Central memory CD8-positive, alpha-beta T cell (primary cell): ENCODE results near the gene MPHOSPH9.
A peak's percentile ranks its signal among the peaks of the same experiment; 100 is the strongest.

ENCODE experiments used
- ATAC-seq: fragments of 150-1000 bp; cut with Tn5 transposase; replicated peaks from 2 replicates; pipeline ENCODE4 v1.10.0; 2022; ENCODE audit warnings: mild to moderate bottlenecking, moderate FRiP score, moderate number of reproducible peaks; ENCODE audit not compliant: poor library complexity, severe bottlenecking; ENCODE audit errors: extremely low read depth
- DNase-seq, 2 donors: peaks; one replicate each; pipeline ENCODE4 v3.0.0; 2021; ENCODE audit warnings: low spot score in 2 of 2
- H3K27ac Mint-ChIP-seq: one replicate; pipeline ENCODE4 v1.8.0; 2022; ENCODE audit warnings: low read depth, mild to moderate bottlenecking, moderate library complexity, mixed read lengths
- H3K27me3 Mint-ChIP-seq: one replicate; pipeline ENCODE4 v1.8.0; 2022; ENCODE audit warnings: mixed read lengths
- H3K36me3 Mint-ChIP-seq: one replicate; pipeline ENCODE4 v1.8.0; 2022; ENCODE audit warnings: mild to moderate bottlenecking, moderate library complexity, mixed read lengths; ENCODE audit not compliant: insufficient read depth
- H3K4me1 Mint-ChIP-seq: one replicate; pipeline ENCODE4 v1.8.0; 2022; ENCODE audit warnings: mixed read lengths
- H3K4me3 Mint-ChIP-seq: one replicate; pipeline ENCODE4 v1.8.0; 2022; ENCODE audit warnings: mild to moderate bottlenecking, moderate library complexity, mixed read lengths
- H3K9me3 Mint-ChIP-seq: one replicate; pipeline ENCODE4 v1.8.0; 2022; ENCODE audit warnings: mixed read lengths

MPHOSPH9 gene

GRCh38 chr12:123135688-123136087, 97.3 kb downstream of the MPHOSPH9 start:
- no peak for DNase-seq
- Mint-ChIP-seq H3K4me3 (no peak overlapping the region), H3K27ac (peak overlapping the region; percentile 1), H3K27me3 (no peaks in the 10 kb centered on the region), H3K4me1 (peaks cover 18% of the 10 kb centered on the region), H3K9me3 (no peaks in the 10 kb centered on the region), H3K36me3 (peaks cover 1% of the 10 kb centered on the region)
- ATAC-seq = no peak

- Mint-ChIP-seq H3K4me3 (no peak overlapping the region), H3K9me3 (no peaks in the 10 kb centered on the region), H3K27ac (no peak overlapping the region), H3K4me1 (peaks cover 18% of the 10 kb centered on the region), H3K27me3 (no peaks in the 10 kb centered on the region), H3K36me3 (peaks cover 1% of the 10 kb centered on the region)
- DNase-seq (no peak), ATAC-seq (no peak)
Measured at GRCh38 chr12:123134826-123135225, 98.1 kb downstream of the MPHOSPH9 start.

DNA sequence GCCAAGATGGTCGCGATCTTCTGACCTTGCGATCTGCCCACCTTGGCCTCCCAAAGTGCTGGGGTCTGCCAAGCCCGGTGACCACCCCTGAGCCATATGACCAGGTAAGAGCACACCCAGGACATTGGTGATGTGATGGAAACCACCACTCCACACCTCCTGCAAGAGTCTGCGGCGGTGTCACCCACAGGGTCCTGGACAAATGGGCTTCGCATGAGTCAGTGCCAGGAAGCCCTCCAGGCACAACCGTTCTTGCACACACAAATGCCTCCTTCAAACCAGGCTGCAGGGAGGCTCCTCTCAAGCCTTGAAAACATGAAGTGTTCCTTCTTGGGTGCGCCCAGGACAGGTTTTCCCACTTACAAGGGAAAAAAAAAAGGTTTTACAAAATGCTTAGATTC, 98.7 kb downstream of the MPHOSPH9 start:
- peaks cover 1% of the 10 kb centered on the region for H3K36me3 Mint-ChIP-seq
- no peak overlapping the region for H3K4me3 Mint-ChIP-seq
- DNase-seq (no peak), ATAC-seq (no peak)
- H3K4me1 Mint-ChIP-seq = peaks cover 18% of the 10 kb centered on the region
- no peak overlapping the region for H3K27ac Mint-ChIP-seq
- H3K27me3 Mint-ChIP-seq = no peaks in the 10 kb centered on the region
- no peaks in the 10 kb centered on the region for H3K9me3 Mint-ChIP-seq

GRCh38 chr12:123133701-123134100, 99.2 kb downstream of the MPHOSPH9 start:
- peaks cover 1% of the 10 kb centered on the region for H3K36me3 Mint-ChIP-seq
- ATAC-seq = no peak
- no peaks in the 10 kb centered on the region for H3K27me3 Mint-ChIP-seq

DNA sequence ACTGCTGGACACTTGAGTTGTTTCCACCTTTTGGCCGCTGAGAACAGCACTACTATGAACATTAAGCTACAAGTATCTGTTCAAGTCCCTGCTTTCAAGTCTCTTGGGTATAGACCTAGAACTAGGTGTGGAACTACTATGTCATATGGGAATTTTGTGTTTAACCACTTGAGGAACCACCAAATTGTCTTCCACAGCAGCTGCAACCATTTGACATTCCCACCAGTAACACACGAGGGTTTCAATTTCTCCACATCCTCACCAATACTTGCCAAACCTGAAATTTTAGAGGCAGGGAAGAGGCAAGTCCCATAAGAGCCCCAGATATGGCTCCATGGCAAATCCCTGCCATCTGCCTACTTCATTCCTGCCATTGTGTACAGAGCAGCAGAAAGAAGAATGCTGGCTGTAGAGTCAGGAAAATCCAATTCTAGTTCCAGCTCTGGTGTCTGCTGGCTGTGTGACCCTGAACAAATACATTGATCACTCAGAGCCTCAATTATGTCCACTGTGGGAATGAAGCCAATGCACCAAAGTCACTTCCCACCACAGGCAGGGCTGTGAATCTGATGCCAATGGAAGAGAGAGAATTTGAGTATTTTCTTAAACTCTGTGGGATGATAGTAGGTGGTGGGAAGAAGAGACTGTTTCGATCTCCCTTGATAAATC, 99.9 kb downstream of the MPHOSPH9 start:
- ATAC-seq = no peak
- Mint-ChIP-seq H3K4me1 (peaks cover 18% of the 10 kb centered on the region), H3K4me3 (no peak overlapping the region)

More at GRCh38 chr12:123133701-123134100, 99.2 kb downstream of the MPHOSPH9 start:
- DNase-seq = no peak
- Mint-ChIP-seq H3K9me3 (no peaks in the 10 kb centered on the region), H3K4me1 (peaks cover 18% of the 10 kb centered on the region), H3K4me3 (no peak overlapping the region), H3K27ac (no peak overlapping the region)

GRCh38 chr12:123131879-123132402, 101.0 kb downstream of the MPHOSPH9 start:
- Mint-ChIP-seq H3K4me1 (peaks cover 18% of the 10 kb centered on the region), H3K36me3 (peaks cover 1% of the 10 kb centered on the region), H3K27me3 (no peaks in the 10 kb centered on the region), H3K4me3 (no peak overlapping the region), H3K9me3 (no peaks in the 10 kb centered on the region), H3K27ac (peak overlapping the region; percentile 19)
- no peak for ATAC-seq
- DNase-seq = no peak

More for the DNA sequence above, 99.9 kb downstream of the MPHOSPH9 start:
- no peak for DNase-seq
- no peaks in the 10 kb centered on the region for H3K9me3 Mint-ChIP-seq
- H3K36me3 Mint-ChIP-seq = peaks cover 1% of the 10 kb centered on the region
- no peaks in the 10 kb centered on the region for H3K27me3 Mint-ChIP-seq
- no peak overlapping the region for H3K27ac Mint-ChIP-seq

- ATAC-seq (no peak), DNase-seq (no peak)
- Mint-ChIP-seq H3K4me1 (peaks cover 18% of the 10 kb centered on the region), H3K4me3 (no peak overlapping the region), H3K27me3 (no peaks in the 10 kb centered on the region), H3K9me3 (no peaks in the 10 kb centered on the region), H3K27ac (no peak overlapping the region), H3K36me3 (peaks cover 1% of the 10 kb centered on the region)
Measured at GRCh38 chr12:123131291-123131832, 101.6 kb downstream of the MPHOSPH9 start.

GRCh38 chr12:123129621-123130020, 103.3 kb downstream of the MPHOSPH9 start:
- ATAC-seq (no peak), DNase-seq (no peak)
- no peak overlapping the region for H3K27ac Mint-ChIP-seq
- peaks cover 1% of the 10 kb centered on the region for H3K36me3 Mint-ChIP-seq
- H3K4me3 Mint-ChIP-seq = no peak overlapping the region
- H3K4me1 Mint-ChIP-seq = peaks cover 12% of the 10 kb centered on the region
- H3K9me3 Mint-ChIP-seq = no peaks in the 10 kb centered on the region
- no peaks in the 10 kb centered on the region for H3K27me3 Mint-ChIP-seq

DNA sequence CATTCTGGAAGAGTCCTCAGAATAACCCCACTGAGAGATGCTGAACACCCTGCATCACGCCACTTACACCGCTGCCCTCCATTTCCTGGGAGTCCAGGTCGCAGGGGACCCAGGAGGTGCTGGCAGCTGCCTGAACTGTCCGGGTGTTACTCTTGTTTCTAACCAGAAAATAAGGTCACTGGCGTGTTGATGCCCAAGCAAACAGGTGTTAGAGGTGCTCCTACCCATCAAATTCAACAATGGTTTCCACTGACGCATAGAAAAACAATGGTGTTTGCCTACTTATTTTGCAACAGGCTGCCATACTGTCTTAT, 105.8 kb downstream of the MPHOSPH9 start:
- DNase-seq (no peak), ATAC-seq (no peak)
- Mint-ChIP-seq H3K9me3 (no peaks in the 10 kb centered on the region), H3K4me1 (peaks cover 15% of the 10 kb centered on the region), H3K4me3 (no peak overlapping the region), H3K36me3 (no peaks in the 10 kb centered on the region), H3K27me3 (no peaks in the 10 kb centered on the region), H3K27ac (no peak overlapping the region)

DNA sequence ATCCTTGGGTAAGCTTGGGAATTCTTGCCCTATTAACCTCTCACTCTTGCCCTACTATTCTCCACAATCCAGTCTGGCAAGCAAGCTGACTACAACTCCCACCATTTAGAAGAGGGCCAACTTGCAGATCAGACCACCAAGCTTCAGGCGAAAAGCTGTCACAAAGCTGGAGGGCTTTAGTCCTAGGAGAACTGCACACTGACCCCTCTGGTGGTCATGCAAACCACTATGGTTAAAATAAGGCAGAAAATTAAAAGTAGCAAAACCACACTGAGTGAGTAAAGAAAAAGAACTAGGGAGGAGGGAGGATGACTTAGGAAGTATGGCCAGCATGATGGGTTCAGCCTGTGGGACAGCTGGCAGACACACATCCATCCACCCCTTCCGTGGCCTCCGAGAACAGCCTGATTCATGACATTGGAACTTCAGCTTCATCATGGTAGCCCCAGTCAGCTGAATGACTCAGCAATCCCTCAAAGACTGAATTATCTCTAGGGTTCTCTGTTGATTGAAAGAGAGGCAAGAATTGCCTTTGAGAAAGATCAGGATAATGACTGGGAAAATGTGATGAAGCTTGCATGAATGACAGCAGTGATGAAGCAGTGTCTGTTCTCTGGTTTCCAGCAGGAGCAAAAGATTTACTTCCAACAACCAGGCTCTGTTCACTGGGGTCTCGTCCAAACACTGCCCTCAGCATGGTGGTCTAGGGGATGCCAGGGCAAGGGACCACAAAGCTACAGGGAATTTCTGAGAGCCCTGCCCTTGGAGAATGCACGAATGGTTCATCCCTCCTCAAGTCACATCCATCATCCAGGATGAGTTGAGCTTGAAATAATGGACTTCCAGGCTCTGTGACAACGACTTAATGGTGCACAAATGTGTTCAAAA, 106.4 kb downstream of the MPHOSPH9 start:
- H3K27ac Mint-ChIP-seq = no peak overlapping the region
- H3K27me3 Mint-ChIP-seq = no peaks in the 10 kb centered on the region
- no peaks in the 10 kb centered on the region for H3K36me3 Mint-ChIP-seq
- ATAC-seq (no peak), DNase-seq (no peak)
- H3K9me3 Mint-ChIP-seq = no peaks in the 10 kb centered on the region
- H3K4me1 Mint-ChIP-seq = peaks cover 9% of the 10 kb centered on the region
- H3K4me3 Mint-ChIP-seq = no peak overlapping the region

GRCh38 chr12:123122626-123123025, 110.3 kb downstream of the MPHOSPH9 start:
- ATAC-seq (no peak), DNase-seq (no peak)
- Mint-ChIP-seq H3K9me3 (no peaks in the 10 kb centered on the region), H3K36me3 (peaks cover 2% of the 10 kb centered on the region), H3K4me3 (no peak overlapping the region), H3K27me3 (no peaks in the 10 kb centered on the region), H3K4me1 (peaks cover 19% of the 10 kb centered on the region), H3K27ac (no peak overlapping the region)

- Mint-ChIP-seq H3K27me3 (no peaks in the 10 kb centered on the region), H3K9me3 (no peaks in the 10 kb centered on the region), H3K4me1 (peaks cover 20% of the 10 kb centered on the region), H3K27ac (peak overlapping the region; percentile 5), H3K36me3 (peaks cover 2% of the 10 kb centered on the region), H3K4me3 (no peak overlapping the region)
- no peak for ATAC-seq
- DNase-seq = no peak
Measured at GRCh38 chr12:123121670-123122069, 111.3 kb downstream of the MPHOSPH9 start.
